ENCODE measurements around the gene CCDC107.
A peak's percentile ranks its signal among the peaks of the same experiment; 100 is the strongest.

The CCDC107 gene

GRCh38 chr9:35664531-35665470 is 6.7 kb downstream of the CCDC107 start, which contains the start of gene ARHGEF39:
TSS of gene ARHGEF39 (minus strand) at chr9:35665195. CDS start at chr9:35665169, 26 bp downstream.
- peak; percentile 70 for DNase-seq

GRCh38 chr9:35665471-35665818 is 7.4 kb downstream of the CCDC107 start:
- DNase-seq: no peak

- no peak for DNase-seq
Measured at GRCh38 chr9:35666045-35666444, 8.0 kb downstream of the CCDC107 start.

- no peak for DNase-seq
Measured at GRCh38 chr9:35666549-35666948, 8.5 kb downstream of the CCDC107 start.

GRCh38 chr9:35667939-35668338 is 9.8 kb downstream of the CCDC107 start:
- no peak for DNase-seq

GRCh38 chr9:35669331-35670145 is 11.4 kb downstream of the CCDC107 start:
- no peak for DNase-seq

GRCh38 chr9:35673132-35674024 is 15.3 kb downstream of the CCDC107 start, which contains the start of gene CA9:
TSS of gene CA9 (plus strand) at chr9:35673928. CDS start at chr9:35673960, 32 bp downstream.
- no peak for DNase-seq

GRCh38 chr9:35674025-35674361 is 15.9 kb downstream of the CCDC107 start:
- no peak for DNase-seq

- no peak for DNase-seq
Measured at GRCh38 chr9:35675204-35675603, 17.1 kb downstream of the CCDC107 start.

- DNase-seq: peak; percentile 37
Measured at GRCh38 chr9:35675732-35676392, 17.8 kb downstream of the CCDC107 start.

GRCh38 chr9:35679091-35679490 is 21.0 kb downstream of the CCDC107 start:
- DNase-seq: no peak

- no peak for DNase-seq
Measured at GRCh38 chr9:35679766-35680330, 21.8 kb downstream of the CCDC107 start.

- no peak for DNase-seq
Measured at GRCh38 chr9:35680331-35681105, 22.4 kb downstream of the CCDC107 start.

GRCh38 chr9:35681341-35682002 is 23.4 kb downstream of the CCDC107 start:
- DNase-seq: no peak

GRCh38 chr9:35682051-35682450 is 24.0 kb downstream of the CCDC107 start:
- DNase-seq: no peak

GRCh38 chr9:35682520-35683315 is 24.6 kb downstream of the CCDC107 start:
- DNase-seq: no peak

GRCh38 chr9:35683323-35683722 is 25.2 kb downstream of the CCDC107 start:
- no peak for DNase-seq

- no peak for DNase-seq
Measured at GRCh38 chr9:35684921-35685320, 26.8 kb downstream of the CCDC107 start.

- no peak for DNase-seq
Measured at GRCh38 chr9:35685506-35685905, 27.4 kb downstream of the CCDC107 start.
